ENCODE measurements around the gene MRPL53. TPM values are rescaled to one million over a fixed set of nuclear protein-coding genes. Genes with fewer than 3 reads are reported as not detected.
A peak's percentile ranks its signal among the peaks of the same experiment; 100 is the strongest.

The MRPL53 gene
- total and polyA plus RNA-seq, 2 of the 13 experiments (the other 11 are each of a cell fraction or from before 2014, with no cell fraction given) = 34.3 to 51.9 TPM

GRCh38 chr2:74429487-74430451 is 42.7 kb downstream of the MRPL53 start (continued):
- no peak for TF ChIP-seq ZBTB40 (IDR thresholded peaks at IDR 0.05)
- TF ChIP-seq ZBTB40 (CRISPR knock-in tag; IDR thresholded peaks at IDR 0.05) = peak; percentile 63
- TF ChIP-seq TMF1 (CRISPR knock-in tag; IDR thresholded peaks at IDR 0.05; ENCODE audit: low read depth) = peak; percentile 45; the same call in 1 of the 2 replicates
- peak; percentile 80 for TF ChIP-seq SAP130 (CRISPR knock-in tag; IDR thresholded peaks at IDR 0.05; ENCODE audit: low read depth)
- no peak for TF ChIP-seq MXI1 (IDR thresholded peaks at IDR 0.05; ENCODE audit: borderline replicate concordance, low read depth, low read length)
- TF ChIP-seq ZFP36 (IDR thresholded peaks at IDR 0.05; ENCODE audit: borderline replicate concordance, low read depth, low read length, partially characterized antibody) = no peak
- peak; percentile 91 for TF ChIP-seq RBM22 (optimal IDR thresholded peaks at IDR 0.05; ENCODE audit: low read length)
- TF ChIP-seq TEF (CRISPR knock-in tag; IDR thresholded peaks at IDR 0.05) = no peak
- peak; percentile 64; the same call in 1 of the 2 replicates for TF ChIP-seq ZNF225 (CRISPR knock-in tag; IDR thresholded peaks at IDR 0.05)
- TF ChIP-seq KDM3A (CRISPR knock-in tag; IDR thresholded peaks at IDR 0.05; ENCODE audit: low read depth) = no peak
- TF ChIP-seq STAG1 (CRISPR knock-in tag; IDR thresholded peaks at IDR 0.05) = peak; percentile 11; the same call in 1 of the 2 replicates
- no peak for TF ChIP-seq SNAPC5 (CRISPR knock-in tag; IDR thresholded peaks at IDR 0.05; ENCODE audit: borderline replicate concordance)
- no peak for TF ChIP-seq ZNF230 (CRISPR knock-in tag; IDR thresholded peaks at IDR 0.05)
- peak; percentile 55; the same call in 1 of the 2 replicates for TF ChIP-seq NAIF1 (CRISPR knock-in tag; IDR thresholded peaks at IDR 0.05; ENCODE audit: borderline replicate concordance)
- TF ChIP-seq FUBP1 (CRISPR knock-in tag; IDR thresholded peaks at IDR 0.05; ENCODE audit: borderline replicate concordance) = no peak; the same call in 1 of the 2 replicates

Data from HepG2 (cell line).